Pulmonary artery endothelial cell (primary cell): ENCODE data around the gene DNAH9. TPM values are rescaled to one million over a fixed set of nuclear protein-coding genes. Genes with fewer than 3 reads are reported as not detected.
"Not testable (repeated sequence)": the region's sequence is repeated elsewhere in the genome, so short reads cannot be mapped to it uniquely, and the experiment has no call there.

Experiments used
- DNase-seq: peaks from one replicate; pipeline ENCODE4 v3.0.0-alpha.2; 2011; ENCODE audit warnings: low read depth, low spot score
- total RNA-seq: library from RNA; depleted of rRNA; stranded (reverse); fragments of >200 nt; gene quantifications from 2 replicates; pipeline ENCODE4 v1.2.3, GENCODE V29; 2014

DNAH9 gene
- total RNA-seq, 1 donor from 2014 or later: 0.07 TPM

DNA sequence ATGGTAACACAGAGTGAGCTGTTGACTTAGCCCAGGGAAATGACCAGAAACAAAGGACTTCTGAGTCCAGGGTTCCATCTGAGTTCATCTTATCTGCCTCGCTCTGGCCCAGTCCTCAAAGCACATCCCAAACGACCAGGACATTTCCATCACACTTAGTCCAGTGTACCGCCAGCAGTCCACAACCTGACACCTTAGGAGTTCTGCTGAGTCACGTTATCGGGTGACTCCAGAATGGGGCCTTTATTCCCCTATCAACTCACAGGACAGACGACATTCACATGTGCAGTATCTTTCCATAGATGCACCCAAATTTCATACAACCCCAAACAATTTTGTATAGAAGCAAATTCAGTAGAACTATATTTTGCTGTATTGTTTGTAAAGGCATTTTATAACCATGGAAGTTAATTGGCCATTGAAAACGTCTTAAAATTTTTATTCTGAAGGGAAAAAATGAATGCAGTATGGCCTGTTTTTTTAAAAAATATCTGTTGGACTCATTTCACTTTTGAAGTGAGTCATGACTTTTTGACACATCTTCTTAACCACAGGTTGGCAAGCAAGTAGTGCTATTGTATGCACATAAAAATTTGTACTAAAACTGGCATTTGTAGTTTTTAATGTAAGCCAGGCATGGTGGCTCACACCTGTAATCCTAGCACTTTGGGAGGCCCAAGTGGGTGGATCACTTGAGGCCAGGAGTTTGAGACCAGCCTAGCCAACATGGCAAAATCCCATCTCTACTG lies 352.7 kb downstream of the DNAH9 start:
- DNase-seq: no peak

DNA sequence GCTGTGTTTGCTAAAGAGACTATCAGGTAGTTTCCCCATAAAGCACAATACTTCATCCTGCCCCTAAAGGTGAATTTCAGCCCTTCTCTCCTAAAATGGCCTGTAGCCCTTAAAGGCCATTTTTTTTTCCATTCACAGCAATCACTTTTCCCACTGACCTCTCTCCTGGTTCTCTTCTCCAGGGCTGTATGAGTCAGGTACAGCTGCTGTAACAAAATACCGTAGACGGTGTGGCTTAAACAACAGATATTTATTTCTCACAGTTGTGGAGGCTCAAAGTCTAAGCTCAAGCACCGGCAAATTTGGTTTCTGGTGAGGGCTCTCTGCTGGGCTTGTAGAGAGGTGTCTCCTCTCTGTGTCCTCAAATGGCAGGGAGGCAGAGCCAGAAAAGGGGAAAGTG lies 354.3 kb downstream of the DNAH9 start:
- DNase-seq: no peak

DNA sequence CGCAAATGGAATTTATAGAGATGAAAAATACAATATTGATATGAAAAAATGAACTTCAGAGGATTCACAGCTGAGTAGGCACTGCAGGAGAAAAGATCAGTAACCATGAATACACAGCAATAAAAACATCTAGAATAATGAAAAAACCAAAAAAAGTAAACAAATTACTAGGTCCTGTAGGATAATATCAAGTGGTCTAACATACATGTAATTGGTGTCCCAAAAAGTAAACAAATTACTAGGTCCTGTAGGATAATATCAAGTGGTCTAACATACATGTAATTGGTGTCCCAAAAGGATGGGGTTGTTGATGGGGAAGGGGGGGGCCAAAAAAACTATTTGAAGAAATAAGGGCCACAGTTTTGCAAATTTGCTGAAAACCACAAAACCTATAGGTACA lies 355.7 kb downstream of the DNAH9 start:
- DNase-seq: no peak

DNA sequence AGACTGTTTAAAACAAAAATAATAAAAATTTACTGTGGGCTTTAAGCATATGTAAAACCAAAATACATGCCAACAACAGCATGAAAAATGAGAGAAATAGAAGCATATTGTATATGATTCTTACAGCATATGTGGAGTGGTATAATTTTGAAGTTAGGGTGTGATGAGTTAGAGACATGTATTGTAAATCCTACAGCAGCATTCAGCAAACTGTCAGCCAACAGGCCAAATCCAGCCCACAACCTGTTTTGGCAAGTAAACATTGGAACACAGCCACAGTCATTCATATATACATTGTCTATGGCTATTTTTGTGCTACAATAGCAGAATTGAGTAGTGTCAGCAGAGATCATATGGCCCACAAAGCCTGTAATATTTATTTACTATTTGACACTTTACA lies 356.7 kb downstream of the DNAH9 start:
- DNase-seq: no peak

DNA sequence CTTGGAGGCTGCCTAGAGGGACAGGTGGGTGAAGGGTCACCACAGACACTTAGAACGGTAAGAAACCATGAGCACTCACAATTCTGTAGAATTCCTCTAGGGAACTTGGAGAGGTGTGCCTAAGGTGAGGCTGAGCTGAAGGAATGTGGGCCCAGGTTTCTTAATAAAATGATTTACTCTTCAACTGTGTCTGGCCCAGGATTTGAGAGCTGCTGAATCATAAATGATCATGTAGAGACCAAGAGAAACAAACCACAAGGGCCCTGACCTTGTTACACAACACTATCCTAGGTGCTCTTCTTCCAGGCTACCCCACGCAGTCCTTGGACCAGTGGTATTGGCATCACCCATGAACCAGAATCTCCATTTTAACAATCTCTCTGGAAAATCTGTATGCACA lies 371.3 kb downstream of the DNAH9 start:
- DNase-seq: no peak

DNA sequence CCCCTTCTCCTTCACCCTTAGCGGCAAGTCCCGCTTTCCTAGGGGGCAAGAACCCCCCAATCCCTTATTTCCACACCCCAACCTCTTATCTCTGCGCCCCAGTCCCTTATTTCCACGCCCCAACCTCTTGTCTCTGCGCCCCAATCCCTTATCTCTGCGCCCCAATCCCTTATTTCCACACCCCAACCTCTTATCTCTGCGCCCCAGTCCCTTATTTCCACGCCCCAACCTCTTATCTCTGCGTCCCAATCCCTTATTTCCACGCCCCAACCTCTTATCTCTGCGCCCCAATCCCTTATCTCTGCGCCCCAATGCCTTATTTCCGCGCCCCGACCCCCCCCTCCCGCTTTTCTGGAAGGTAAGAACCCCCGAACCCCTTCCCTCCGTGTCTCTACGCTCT lies 374.5 kb downstream of the DNAH9 start:
- DNase-seq: not testable (repeated sequence)

DNA sequence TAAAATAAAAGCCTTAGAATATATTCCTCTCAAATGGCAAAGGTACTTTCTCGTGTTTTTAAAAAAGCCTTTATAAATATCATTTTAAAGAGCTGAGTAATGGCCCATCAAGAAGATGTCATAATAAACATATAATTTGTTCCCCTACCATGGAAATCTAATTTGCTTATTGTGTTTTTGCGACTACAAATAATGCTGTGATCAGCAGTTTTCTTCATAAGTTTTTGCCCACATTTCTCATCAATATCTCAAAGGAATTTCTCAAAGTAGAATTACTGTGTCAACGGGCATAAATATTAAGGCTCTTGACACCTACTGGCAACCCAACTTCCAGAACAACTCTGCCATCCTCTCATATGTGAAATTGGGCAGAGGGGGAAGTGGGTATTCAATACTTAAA lies 381.5 kb downstream of the DNAH9 start:
- DNase-seq: no peak

DNA sequence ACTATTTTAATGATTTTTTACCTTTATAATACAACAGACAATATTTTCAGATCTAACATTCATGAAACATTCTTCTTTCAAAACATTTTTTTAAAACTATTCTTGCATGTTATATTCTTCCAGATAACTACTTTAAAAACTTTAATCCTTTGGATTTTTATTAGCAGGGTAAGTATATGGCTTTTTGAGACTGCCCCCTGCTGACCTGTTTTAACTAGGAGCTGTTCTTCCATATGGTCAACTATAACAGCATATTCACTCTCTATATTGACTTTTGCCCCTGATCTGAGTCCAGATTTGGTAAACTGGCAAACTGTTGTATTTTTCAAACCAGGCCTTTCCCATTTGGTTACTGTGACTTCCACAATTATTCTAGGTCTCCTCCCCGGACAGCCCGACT lies 382.5 kb downstream of the DNAH9 start:
- DNase-seq: no peak

DNA sequence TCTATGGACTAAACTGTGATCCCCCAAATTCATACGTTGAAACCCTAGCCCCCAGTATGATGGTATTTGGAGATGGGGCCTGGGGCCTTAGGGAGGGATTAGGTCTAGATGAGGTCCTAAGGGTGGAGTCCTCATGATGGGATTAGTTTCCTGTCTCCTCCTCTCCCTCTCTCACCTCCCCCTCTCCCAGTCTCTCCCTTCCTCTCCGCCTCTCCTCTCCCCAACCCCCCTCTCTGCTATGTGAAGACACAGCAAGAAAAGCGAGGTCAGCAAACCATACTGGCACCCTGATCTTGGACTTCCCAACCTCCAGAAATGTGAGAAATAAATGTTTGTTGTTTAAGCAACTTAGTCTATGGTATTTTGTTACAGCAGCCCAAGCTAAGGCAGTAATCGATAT lies 383.6 kb downstream of the DNAH9 start:
- no peak for DNase-seq

DNA sequence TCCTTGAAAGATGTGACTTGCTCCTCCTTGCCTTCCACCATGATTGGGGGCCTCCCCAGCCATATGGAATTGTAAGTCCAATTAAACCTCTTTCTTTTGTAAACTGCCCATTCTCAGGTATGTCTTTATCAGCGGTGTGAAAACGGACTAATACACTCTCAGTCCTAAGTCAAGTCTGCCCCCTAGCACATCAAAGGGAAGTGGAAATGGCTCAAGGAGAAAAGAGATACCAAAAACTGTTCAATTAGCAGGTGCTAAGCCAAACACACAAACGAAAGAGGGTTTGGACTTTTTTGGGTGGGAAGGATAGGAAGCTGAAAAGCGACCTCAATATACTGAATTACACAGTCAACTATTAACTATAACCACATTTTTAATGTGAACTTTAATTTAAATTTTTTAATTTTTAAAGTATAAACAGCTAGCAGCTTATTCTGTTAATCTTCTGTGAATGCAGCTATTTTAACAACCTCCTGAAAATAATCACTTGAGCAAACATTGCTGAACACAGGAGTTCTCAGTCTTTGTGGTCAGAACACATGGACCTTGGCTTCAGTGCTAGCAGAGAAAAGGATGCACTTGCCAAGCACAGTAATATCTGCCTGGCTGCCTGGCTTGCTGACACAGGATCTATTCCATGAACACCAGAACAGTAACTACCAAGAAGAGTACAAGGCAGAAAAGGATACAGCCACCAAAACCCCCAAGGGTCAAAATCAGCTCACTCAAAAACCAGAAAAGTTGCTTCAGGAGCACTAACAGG lies 388.1 kb downstream of the DNAH9 start:
- no peak for DNase-seq

DNA sequence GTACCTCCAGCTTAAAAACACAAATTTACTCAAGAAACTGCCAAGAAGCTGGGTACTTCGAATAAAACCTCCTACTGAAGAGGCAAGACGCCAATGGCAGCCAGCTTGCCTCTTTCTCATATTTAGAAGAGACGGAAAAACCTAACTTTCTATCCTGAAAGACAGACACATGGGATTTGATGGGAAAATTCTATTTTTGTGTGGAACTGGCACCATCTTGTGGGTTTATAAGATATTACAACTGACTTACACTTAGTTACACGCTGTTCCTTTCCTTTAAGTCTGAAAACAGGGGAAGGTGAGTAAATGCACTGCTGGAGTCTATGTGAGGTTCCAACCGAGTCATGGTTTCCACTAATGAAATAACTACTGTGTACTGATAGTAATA lies 388.7 kb downstream of the DNAH9 start:
- no peak for DNase-seq

DNA sequence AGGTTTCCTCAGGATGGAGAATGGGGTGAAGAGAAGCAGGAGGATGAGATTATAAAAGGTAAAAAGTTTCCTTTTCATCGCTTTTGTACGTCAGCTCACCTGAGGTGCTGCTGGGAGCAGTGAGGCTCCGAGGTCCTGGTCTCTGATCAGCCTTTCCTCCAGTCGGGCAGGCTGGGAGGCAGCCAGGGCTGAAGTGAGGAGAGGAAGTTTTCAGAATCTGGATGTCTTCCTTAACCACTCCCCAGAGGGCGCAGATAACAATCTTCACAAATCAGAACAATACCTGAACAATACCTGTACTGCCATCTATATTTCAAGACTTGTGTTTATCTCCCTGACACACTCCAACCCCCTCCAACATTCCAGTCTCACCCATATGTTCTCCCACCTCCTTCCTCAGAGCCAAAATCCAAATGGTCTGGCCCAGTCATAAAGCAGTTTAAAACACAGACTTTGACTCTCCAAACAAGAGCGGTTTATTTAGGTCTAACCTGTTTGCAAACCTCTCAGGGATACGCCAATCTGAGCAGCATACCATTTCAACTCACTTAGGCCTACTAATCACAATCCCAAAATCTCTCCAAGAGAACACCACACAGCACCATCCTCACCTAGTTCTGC lies 392.2 kb downstream of the DNAH9 start:
- no peak for DNase-seq

DNA sequence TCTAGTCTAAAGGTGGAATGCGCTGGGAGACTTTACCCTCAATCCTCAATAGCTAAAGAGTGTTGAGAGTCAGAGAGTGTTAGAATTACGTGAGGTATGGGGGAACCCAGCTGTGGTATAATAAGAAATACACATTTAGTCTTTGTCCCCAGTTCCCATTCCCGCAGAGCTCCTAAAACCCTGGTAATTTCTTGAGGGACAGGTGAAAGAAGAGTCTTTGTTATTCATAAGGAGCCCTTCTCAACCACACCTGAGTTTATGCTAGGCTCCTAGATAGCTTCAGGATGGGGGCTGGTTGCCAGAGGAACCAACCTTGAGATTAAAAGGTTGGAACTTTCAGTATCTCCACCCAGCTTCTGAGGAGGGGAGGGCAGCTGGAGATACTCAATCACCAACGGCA lies 393.2 kb downstream of the DNAH9 start:
- no peak for DNase-seq

DNA sequence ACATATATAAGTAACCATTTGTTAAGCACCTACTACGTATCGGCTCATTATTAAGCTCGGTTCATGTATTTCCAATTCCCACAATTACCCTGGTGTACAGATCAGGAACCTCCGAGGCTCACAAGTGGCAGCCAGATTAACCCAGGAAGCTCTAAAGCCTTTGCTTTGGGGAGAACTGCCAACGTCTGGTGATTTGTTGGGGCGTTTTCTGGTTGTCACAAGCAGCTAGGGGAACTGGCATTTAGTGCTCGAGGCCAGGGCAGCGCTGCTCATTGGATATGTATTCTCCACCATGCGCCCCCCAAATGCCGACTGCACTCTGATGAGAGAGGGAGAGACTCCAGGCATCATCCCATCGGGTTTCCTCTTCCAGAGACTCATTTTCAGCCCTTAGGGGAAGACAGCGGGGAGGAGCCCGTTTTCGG lies 398.5 kb downstream of the DNAH9 start:
- DNase-seq: no peak

DNA sequence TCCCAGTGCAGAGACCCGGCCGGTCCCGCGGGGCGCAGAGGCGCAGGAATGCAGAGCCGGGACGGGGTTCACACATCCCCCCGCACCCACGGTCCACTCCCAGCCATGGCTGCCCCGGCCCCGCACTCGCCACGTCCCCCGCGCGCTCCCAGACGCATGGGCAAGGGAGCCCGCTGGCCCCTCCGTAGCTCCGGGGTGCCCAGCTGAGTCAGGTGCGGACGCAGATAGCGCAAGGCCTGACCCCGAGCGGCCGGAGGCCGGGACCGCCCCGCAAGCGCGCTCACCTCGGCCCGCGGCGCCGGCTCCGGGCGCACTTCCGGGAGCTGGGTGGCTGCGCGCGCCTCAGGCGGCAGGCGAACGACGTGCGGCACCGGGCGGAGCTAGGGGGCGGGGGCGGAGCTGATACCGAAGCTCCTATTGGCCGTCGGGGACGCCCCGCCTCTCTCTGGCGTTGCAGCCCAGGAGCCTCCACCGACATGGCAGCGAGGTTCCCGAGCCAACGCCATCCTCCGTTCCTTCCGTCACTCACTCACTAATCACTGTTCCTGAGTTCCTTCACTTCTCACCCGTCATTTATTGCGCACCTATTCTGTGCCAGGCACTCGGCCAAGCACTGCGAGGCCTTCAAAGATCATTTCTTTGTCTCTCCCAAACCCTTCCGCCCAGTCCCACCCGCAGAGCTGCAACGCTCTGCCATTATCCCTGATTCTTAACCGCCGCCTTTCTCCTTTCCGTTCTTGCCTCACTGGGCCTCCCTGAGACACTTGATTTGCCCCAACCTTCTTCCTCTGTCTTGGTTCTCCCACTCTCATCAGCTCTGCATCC lies 399.1 kb downstream of the DNAH9 start, which contains the start of gene ZNF18:
TSS of gene ZNF18 (minus strand) at position 329 of the 825 bp plus-strand sequence. CDS start 4,646 bp downstream, outside the sequence.
- peak; percentile 74 for DNase-seq

DNA sequence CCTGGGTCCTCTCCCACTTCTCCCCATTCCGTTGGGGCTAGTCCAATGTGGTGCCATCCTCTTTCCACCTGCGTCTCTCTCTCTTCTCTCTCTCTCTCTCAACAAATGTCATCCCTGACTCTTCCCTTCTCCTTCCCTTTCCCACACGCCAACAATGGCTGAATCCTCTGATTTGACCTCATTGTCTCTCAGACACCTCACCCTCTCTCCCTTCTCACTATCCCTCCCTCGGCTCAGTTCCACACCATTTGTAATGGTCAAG lies 399.6 kb downstream of the DNAH9 start:
- DNase-seq: no peak

DNA sequence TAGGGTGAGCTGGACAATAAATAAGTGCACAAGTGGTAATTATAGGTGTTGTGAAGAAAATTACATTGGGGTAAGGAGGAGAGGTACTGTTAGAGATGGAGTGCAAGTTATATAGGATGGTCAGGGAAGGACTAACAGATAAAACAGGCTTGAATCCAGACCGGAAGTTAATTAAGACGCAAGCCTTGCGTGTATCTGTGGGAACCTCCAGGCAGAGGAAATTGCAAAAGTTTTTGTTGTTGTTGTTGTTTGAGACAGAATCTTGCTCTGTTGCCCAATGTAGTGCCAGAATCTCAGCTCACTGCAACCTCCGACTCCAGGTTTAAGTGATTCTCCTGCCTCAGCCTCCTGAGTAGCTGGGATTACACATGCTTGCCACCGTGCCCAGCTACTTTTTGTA lies 401.4 kb downstream of the DNAH9 start:
- DNase-seq: no peak

DNA sequence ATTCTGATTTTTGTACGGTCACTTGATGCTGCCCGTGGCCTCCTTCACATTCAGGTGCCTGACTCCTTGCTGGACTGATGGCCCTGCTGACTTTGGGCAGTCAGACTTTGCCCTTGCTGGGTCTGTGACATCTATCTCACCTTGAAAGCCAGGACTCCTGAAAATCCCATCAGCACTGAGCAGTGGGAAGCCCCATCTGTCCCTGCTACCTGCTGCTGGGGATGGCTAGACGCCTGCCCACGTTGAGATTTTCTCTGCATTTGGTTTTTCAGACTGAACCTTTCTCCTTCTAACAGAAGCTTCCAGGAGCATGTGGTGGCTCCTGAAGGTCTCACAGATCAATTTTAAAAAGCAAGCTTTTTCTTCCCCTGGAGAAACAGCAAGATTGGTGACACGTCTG lies 409.2 kb downstream of the DNAH9 start:
- DNase-seq: no peak
